Testis (tissue), 3 donors: ENCODE measurements around the gene TUBGCP3. TPM values are rescaled to one million over a fixed set of nuclear protein-coding genes. Genes with fewer than 3 reads are reported as not detected.

ENCODE experiments used
- DNase-seq: peaks from one replicate; pipeline ENCODE4 v3.0.0-alpha.2; 2019
- H3K27ac ChIP-seq, 2 donors: fragments of 200-600 bp; sonication (generic); one replicate each; pipeline ENCODE4 v1.5.1; 2019
- H3K27me3 ChIP-seq: fragments of 200-600 bp; sonication (generic); one replicate; pipeline ENCODE4 v1.5.1; 2019
- H3K36me3 ChIP-seq: fragments of 200-600 bp; sonication (generic); one replicate; pipeline ENCODE4 v1.5.1; 2017; ENCODE audit warnings: low read depth; ENCODE audit errors: missing control alignments
- H3K4me1 ChIP-seq: fragments of 200-600 bp; sonication (generic); one replicate; pipeline ENCODE4 v1.5.1; 2019
- H3K4me3 ChIP-seq, 2 donors: fragments of 200-600 bp; sonication (generic); one replicate each; pipeline ENCODE4 v1.5.1; 2017 to 2019
- H3K9me3 ChIP-seq: fragments of 200-600 bp; sonication (generic); one replicate; pipeline ENCODE4 v1.5.1; 2017
- CTCF ChIP-seq, 3 experiments: fragments of 450-650 bp in 2 of 3; fragments of 200-600 bp in 1 of 3; sonication (generic) in 1 of 3; IDR thresholded peaks; one replicate each; pipeline ENCODE4 v1.5.1; 2016 to 2019; ENCODE audit warnings: antibody characterized with exemption in 3 of 3, mild to moderate bottlenecking in 2 of 3, moderate library complexity in 1 of 3
- POLR2A ChIP-seq: fragments of 450-650 bp; IDR thresholded peaks from one replicate; pipeline ENCODE4 v1.6.1; 2017; ENCODE audit warnings: antibody characterized with exemption, mild to moderate bottlenecking, moderate library complexity
- WGBS, 2 donors: methylation state at CpG; one replicate each; pipeline ENCODE4 v1.1.5; 2018; 5-methylcytosine and 5-hydroxymethylcytosine counted together
- intact Hi-C: fragments of 100-400 bp; cut with DNase I; formaldehyde crosslinking; loops from one replicate; pipeline ENCODE4 v1.15.1; 2023; ENCODE audit warnings: low total_unique reads
- polyA plus RNA-seq: library from polyadenylated mRNA; stranded (reverse); fragments of 350-450 nt; fragmentation: Illumina TruSeq; extraction: RNeasy Lipid Tissue Mini Kit (QIAGEN cat#74804); gene quantifications from one replicate; pipeline ENCODE4 v1.2.3, GENCODE V29; 2014; ENCODE audit warnings: low read depth, low replicate concordance; ENCODE audit not compliant: insufficient read depth
- total RNA-seq, 2 donors: library from RNA; depleted of rRNA; stranded (reverse); fragments of >200 nt; gene quantifications; one replicate each; pipeline ENCODE4 v1.2.3, GENCODE V29; 2016

The TUBGCP3 gene
- total and polyA plus RNA-seq, 3 donors from 2014 or later, result 42.4 to 53.1 (median 53.1) TPM

- WGBS, 2 donors, result 87 to 91% methylated on average over 15 to 32 of the region's 32 CpGs
- intact Hi-C loops, result no loop called here
Measured at GRCh38 chr13:112453207-112453829, 134.6 kb downstream of the TUBGCP3 start.

GRCh38 chr13:112452380-112453206 lies 135.4 kb downstream of the TUBGCP3 start:
- Histone ChIP-seq H3K9me3 (no peaks in the 10 kb centered on the region), H3K36me3 (no peaks in the 10 kb centered on the region), H3K27ac (no peak overlapping the region), H3K27me3 (no peaks in the 10 kb centered on the region), H3K4me1 (no peaks in the 10 kb centered on the region), H3K4me3 (no peak overlapping the region)
- no peak for DNase-seq
- no peak for TF ChIP-seq POLR2A
- no peak for TF ChIP-seq CTCF (IDR thresholded peaks at IDR 0.05)
- intact Hi-C loops, result no loop called here
- 83 to 98% methylated on average over 16 to 35 of the region's 36 CpGs for WGBS, 2 donors

More at GRCh38 chr13:112453207-112453829, 134.6 kb downstream of the TUBGCP3 start:
- Histone ChIP-seq H3K27me3 (no peaks in the 10 kb centered on the region), H3K4me3 (no peak overlapping the region), H3K27ac (no peak overlapping the region), H3K9me3 (no peaks in the 10 kb centered on the region), H3K36me3 (no peaks in the 10 kb centered on the region), H3K4me1 (no peaks in the 10 kb centered on the region)
- TF ChIP-seq POLR2A, result no peak
- no peak for TF ChIP-seq CTCF (IDR thresholded peaks at IDR 0.05)
- DNase-seq, result no peak

- no peaks in the 10 kb centered on the region for H3K36me3 ChIP-seq
- no peak overlapping the region for H3K4me3 ChIP-seq
- H3K9me3 ChIP-seq, result no peaks in the 10 kb centered on the region
- no peak for TF ChIP-seq POLR2A
- TF ChIP-seq CTCF (IDR thresholded peaks at IDR 0.05), result no peak
- H3K27ac ChIP-seq, result no peak overlapping the region
- no peaks in the 10 kb centered on the region for H3K27me3 ChIP-seq
- H3K4me1 ChIP-seq, result no peaks in the 10 kb centered on the region
- WGBS, 2 donors, result 86 to 89% methylated on average over 35 to 43 of the region's 43 CpGs
- intact Hi-C loops, result no loop called here
- DNase-seq, result no peak
Measured at GRCh38 chr13:112451512-112452379, 136.2 kb downstream of the TUBGCP3 start.

- H3K4me3 ChIP-seq, result no peak overlapping the region
- intact Hi-C loops, result no loop called here
- H3K36me3 ChIP-seq, result no peaks in the 10 kb centered on the region
- no peak for DNase-seq
- no peaks in the 10 kb centered on the region for H3K4me1 ChIP-seq
- TF ChIP-seq CTCF (IDR thresholded peaks at IDR 0.05), result no peak
- no peak for TF ChIP-seq POLR2A
- no peaks in the 10 kb centered on the region for H3K9me3 ChIP-seq
- WGBS, 2 donors, result 42 to 54% methylated on average over 9 of the region's 9 CpGs
- no peak overlapping the region for H3K27ac ChIP-seq
- H3K27me3 ChIP-seq, result no peaks in the 10 kb centered on the region
Measured at GRCh38 chr13:112450904-112451240, 137.1 kb downstream of the TUBGCP3 start.
